Islet of Langerhans (tissue), 1 donor: Measurements from ENCODE around the gene ADAT1.

Experiments
- FAIRE-seq: peaks from one replicate; lab custom pipeline; 2011; peaks lifted over from hg19 to GRCh38; lab: Jason Lieb, UNC

ADAT1 gene

GRCh38 chr16:75575958-75576357 lies 47.1 kb downstream of the ADAT1 start:
- no peak for FAIRE-seq

GRCh38 chr16:75573955-75574354 lies 49.1 kb downstream of the ADAT1 start:
- FAIRE-seq = no peak

GRCh38 chr16:75572864-75573542 lies 50.1 kb downstream of the ADAT1 start:
- no peak for FAIRE-seq

- no peak for FAIRE-seq
These were observed 52.5 kb downstream of the ADAT1 start for GRCh38 chr16:75570396-75571065.

GRCh38 chr16:75567911-75568310 lies 55.2 kb downstream of the ADAT1 start:
- no peak for FAIRE-seq

- FAIRE-seq = no peak
These were observed 56.3 kb downstream of the ADAT1 start for GRCh38 chr16:75566758-75567255.

- no peak for FAIRE-seq
These were observed 56.9 kb downstream of the ADAT1 start, which contains the start of gene GABARAPL2 for GRCh38 chr16:75566040-75566757. GABARAPL2 (plus strand) TSS chr16:75566379; CDS start chr16:75566487, 108 bp downstream.

- no peak for FAIRE-seq
These were observed 57.4 kb downstream of the ADAT1 start for GRCh38 chr16:75565640-75566039.

GRCh38 chr16:75559564-75560372 lies 63.3 kb downstream of the ADAT1 start:
- FAIRE-seq = no peak

- FAIRE-seq = no peak
These were observed 64.2 kb downstream of the ADAT1 start for GRCh38 chr16:75558846-75559401.

- peak; percentile 76 for FAIRE-seq
These were observed 66.6 kb downstream of the ADAT1 start for GRCh38 chr16:75556431-75556950.

GRCh38 chr16:75555707-75556430 lies 67.2 kb downstream of the ADAT1 start, which contains the start of gene TMEM231:
TMEM231 (minus strand) TSS chr16:75556252; CDS start chr16:75556209, 43 bp downstream.
- no peak for FAIRE-seq

- FAIRE-seq = no peak
These were observed 67.8 kb downstream of the ADAT1 start for GRCh38 chr16:75555213-75555706.

GRCh38 chr16:75552951-75553350 lies 70.1 kb downstream of the ADAT1 start:
- no peak for FAIRE-seq

GRCh38 chr16:75550211-75550662 lies 72.8 kb downstream of the ADAT1 start:
- FAIRE-seq = no peak
